ENCODE measurements around the gene CCDC28A.

The CCDC28A gene

DNA sequence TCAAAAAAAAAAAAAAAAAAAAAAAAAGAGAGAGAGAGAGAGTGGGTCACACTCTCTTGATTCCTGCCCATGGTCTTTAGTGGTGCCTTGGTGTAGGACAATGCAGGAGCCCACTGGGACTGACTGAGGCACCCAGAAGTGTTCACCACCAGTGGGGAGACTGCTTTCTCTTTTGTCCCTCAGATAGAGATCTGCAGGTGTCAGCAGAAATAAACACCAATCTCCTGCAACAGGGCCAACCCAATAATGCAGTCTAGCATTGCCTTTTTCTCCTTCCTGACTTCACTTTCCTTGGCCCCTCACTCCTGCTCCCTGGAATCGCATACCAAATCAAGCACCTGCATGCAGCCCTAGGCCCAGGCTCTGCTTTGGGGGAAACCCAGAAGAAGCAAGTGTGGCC, 39.0 kb upstream of the CCDC28A start:
- no peak overlapping the region for H3K4me3 ChIP-seq (replicated peaks; ENCODE audit: low read depth, low read length)
- no peak for DNase-seq (ENCODE audit: low read depth)
- TF ChIP-seq, protein P1, sequence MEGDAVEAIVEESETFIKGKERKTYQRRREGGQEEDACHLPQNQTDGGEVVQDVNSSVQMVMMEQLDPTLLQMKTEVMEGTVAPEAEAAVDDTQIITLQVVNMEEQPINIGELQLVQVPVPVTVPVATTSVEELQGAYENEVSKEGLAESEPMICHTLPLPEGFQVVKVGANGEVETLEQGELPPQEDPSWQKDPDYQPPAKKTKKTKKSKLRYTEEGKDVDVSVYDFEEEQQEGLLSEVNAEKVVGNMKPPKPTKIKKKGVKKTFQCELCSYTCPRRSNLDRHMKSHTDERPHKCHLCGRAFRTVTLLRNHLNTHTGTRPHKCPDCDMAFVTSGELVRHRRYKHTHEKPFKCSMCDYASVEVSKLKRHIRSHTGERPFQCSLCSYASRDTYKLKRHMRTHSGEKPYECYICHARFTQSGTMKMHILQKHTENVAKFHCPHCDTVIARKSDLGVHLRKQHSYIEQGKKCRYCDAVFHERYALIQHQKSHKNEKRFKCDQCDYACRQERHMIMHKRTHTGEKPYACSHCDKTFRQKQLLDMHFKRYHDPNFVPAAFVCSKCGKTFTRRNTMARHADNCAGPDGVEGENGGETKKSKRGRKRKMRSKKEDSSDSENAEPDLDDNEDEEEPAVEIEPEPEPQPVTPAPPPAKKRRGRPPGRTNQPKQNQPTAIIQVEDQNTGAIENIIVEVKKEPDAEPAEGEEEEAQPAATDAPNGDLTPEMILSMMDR (IDR thresholded peaks at IDR 0.05; ENCODE audit: low read length, missing control alignments), result no peak

DNA sequence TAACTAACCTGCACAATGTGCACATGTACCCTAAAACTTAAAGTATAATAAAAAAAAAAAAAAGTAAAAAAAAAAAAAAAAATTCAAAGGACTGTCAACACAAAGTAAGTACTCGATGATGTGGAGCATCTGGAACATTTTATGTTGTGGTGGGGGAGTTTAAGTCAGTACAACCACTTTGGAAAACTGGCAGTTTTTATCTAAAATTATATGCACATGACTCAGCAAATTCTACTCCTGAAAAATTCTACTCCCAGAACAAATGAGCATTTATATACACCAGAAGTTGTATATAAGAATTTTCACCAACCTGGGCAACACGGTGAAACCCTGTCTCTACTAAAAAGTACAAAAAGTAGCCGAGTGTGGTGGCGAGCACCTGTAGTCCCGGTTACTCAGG, 36.9 kb upstream of the CCDC28A start:
- H3K4me3 ChIP-seq (replicated peaks; ENCODE audit: low read depth, low read length), result no peak overlapping the region
- peak; percentile 38 for DNase-seq (ENCODE audit: low read depth)
- TF ChIP-seq, protein P1 (IDR thresholded peaks at IDR 0.05; ENCODE audit: low read length, missing control alignments), result no peak

DNA sequence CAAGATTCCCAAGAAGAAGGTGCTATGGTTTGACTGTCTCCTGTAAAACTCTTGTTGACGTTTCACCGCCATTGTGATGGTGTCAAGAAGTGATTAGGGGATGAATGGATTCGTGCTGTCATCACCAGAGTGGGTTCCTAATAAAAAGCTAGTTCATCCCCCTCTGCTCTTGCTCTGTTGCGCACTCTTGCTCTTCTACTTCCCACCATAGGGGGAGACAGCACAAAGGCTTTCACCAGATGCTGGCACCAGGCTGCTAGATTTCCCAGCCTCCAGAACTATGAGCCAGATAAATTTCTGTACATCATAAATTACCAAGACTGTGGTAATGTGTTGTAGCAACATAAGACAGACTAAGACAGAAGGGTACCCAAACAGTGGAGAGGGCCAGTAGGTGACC, 21.6 kb upstream of the CCDC28A start:
- TF ChIP-seq, protein P1 (IDR thresholded peaks at IDR 0.05; ENCODE audit: low read length, missing control alignments), result no peak

DNA sequence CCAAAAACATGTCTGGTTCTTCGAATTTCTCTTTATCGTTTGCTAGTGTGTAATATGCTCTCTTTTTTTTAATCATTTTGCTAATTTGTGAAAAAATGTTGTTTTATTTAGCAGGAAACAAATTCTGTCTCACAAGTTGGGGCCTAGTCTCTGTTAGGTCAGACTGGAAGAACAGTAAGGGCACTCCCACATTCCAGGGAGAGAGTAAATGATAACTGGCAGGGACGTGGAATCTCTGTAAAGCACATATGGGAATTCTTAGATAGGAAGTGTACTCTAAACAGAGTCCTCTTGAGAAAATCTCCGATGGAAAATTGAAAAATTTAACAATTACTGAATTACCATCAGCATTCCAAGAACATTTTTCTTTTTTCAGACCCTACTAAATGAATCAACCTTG, 16.4 kb upstream of the CCDC28A start:
- DNase-seq (ENCODE audit: low read depth), result peak; percentile 60
- H3K4me3 ChIP-seq (replicated peaks; ENCODE audit: low read depth, low read length), result no peak overlapping the region
- TF ChIP-seq, protein P1 (IDR thresholded peaks at IDR 0.05; ENCODE audit: low read length, missing control alignments), result no peak

More for the DNA sequence above, 21.6 kb upstream of the CCDC28A start:
- no peak overlapping the region for H3K4me3 ChIP-seq (replicated peaks; ENCODE audit: low read depth, low read length)
- DNase-seq (ENCODE audit: low read depth), result no peak

DNA sequence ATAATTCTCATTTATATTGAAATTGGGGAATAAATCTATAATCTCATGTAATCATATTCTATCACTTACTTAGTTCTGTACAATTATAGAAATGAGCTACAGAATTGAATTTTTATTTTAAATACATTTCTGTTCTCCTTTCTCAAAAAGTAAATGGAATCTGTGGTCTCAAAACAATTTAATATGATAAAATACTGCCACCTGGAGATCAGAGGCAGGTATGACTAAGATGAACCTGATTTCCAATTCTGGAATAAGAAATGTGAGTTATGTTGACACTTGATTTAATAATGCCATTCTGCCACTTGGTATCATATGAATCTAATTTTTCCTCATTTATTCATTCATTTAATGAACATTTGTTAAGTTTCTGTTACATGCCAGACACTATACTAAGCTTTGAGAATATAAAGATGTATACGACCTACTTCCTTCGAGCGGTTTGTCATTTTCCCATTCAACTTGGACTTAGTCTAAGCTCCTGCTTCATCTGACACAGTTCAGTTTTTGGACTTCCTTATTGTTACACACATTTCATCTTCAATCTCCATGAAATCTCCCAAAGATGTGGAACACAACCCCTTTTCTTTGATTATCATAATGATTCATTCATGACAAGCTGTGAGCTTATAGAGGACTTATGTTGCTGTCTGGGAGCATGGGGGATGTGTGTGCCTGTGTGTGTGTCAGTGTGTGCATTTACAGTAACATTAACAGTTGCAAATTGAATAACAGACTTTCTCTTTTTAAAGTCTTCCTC, 7.5 kb upstream of the CCDC28A start:
- no peak overlapping the region for H3K4me3 ChIP-seq (replicated peaks; ENCODE audit: low read depth, low read length)
- TF ChIP-seq, protein P1 (IDR thresholded peaks at IDR 0.05; ENCODE audit: low read length, missing control alignments), result peak; percentile 61
- peak; percentile 72 for DNase-seq (ENCODE audit: low read depth)

DNA sequence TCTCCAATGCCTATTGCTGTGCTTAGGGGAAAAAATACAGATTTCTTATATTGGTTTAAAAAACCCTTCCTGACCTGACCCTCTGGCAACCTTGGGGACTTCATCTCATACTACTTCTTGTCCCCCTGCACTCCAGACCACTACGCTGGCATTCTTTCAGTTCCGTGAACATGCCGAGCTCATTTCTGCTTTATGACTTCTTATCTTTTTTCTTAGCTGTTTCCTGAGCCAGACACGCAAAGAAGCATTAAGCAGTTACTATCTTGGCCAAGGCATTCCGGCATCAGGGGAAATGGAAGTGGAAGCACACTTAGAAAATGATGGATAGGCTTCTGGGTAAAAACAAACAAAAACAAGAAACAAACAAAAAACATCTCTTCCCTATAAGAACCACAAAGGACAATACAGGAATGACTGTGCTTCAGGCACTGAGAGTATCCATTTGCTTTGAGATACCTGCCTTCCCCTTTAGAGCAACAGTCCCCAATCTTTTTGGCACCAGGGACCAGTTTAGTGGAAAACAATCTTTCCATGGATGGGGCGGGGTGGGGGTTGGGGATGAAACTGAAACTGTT, 4.4 kb upstream of the CCDC28A start:
- TF ChIP-seq, protein P1 (IDR thresholded peaks at IDR 0.05; ENCODE audit: low read length, missing control alignments), result no peak
- DNase-seq (ENCODE audit: low read depth), result peak; percentile 48
- H3K4me3 ChIP-seq (replicated peaks; ENCODE audit: low read depth, low read length), result no peak overlapping the region

Data from fibroblast of pulmonary artery (primary cell).